GM19328 (cell line): ENCODE measurements around the gene AWAT2.
"Not testable (repeated sequence)": the region's sequence is repeated elsewhere in the genome, so short reads cannot be mapped to it uniquely, and the experiment has no call there.

Source experiments
- ATAC-seq: cut with Tn5 transposase; IDR thresholded peaks from one replicate; pipeline ENCODE4 v1.9.1; 2021; ENCODE audit warnings: mild to moderate bottlenecking, moderate library complexity; ENCODE audit not compliant: unreplicated experiment

Gene AWAT2

DNA sequence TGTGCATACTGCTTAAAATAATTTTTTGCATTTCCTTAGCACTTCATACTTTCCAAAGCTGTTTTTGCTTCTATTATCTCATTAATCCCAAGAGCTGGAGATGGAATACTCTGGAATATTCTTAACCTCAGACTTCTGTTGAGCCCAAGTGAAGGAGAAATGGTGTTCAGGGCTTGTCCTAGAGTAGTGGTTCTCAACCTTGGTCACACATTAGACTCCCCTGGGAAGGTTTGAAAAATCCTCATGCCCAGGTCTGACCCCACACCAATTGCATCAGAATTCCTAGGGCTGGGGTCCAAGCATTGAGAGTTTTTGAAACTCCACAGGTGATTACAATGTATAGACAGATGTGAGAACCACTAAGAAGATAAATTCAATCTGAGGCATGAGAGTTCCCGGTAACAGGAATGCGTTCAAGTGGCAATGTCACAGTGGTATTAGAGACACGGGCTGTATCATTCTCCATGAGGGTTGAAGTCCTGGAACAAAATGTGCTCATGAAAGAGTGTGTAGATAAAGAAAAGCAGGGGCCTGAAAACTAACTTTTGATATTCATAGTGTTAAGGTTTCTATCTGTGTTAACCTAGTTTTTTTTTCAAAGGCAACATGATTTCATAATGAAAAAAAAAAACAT is 47.9 kb downstream of the AWAT2 start:
- ATAC-seq: no peak

DNA sequence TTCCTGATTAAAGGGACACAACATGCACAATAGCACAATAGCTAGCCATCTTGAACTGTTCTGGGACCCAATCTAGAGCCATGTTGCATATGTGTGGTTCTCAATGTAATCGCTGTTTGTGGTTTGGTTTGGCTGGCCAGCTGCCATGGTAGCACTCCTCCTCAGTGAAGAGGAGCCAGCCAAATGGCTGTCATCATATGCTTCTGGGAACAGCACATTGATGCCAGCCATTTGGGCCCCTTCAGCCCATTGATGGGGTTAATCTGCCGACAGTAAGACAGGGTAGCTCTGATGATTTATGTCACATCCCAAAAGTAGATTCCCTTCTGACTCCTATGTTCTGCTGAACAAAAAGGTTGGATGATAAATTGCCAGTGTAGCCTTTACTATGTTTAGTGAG is 48.5 kb downstream of the AWAT2 start:
- no peak for ATAC-seq

DNA sequence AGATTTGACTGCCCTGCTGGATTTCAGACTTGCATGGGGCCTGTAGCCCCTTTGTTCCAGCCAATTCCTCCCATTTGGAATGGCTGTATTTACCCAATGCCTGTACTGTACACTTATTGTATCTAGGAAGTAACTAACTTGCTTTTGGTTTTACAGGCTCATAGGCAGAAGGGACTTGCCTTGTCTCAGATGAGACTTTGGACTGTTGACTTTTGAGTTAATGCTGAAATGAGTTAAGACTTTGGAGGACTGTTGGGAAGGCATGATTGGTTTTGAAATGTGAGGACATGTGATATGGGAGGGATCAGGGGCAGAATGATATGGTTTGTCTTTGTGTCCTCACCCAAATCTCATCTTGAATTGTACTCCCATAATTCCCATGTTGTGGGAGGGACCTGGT is 51.4 kb downstream of the AWAT2 start:
- not testable (repeated sequence) for ATAC-seq

DNA sequence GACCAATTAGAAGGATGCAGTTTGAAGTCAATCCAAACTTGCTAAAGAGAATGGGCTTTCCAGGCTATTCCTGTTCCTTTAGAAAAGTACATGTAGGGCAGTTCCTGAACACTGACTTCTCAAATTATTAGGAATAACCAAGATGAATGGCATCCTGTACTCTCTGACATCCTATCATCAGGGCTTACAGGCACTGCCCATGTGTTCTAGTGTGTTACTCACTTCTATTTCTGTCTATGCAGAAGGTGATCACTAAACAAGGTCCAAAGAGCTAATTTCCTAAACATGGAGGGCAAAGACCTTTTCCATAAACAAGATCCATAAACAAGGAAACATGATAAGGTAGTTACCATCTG is 53.6 kb downstream of the AWAT2 start:
- ATAC-seq: no peak

DNA sequence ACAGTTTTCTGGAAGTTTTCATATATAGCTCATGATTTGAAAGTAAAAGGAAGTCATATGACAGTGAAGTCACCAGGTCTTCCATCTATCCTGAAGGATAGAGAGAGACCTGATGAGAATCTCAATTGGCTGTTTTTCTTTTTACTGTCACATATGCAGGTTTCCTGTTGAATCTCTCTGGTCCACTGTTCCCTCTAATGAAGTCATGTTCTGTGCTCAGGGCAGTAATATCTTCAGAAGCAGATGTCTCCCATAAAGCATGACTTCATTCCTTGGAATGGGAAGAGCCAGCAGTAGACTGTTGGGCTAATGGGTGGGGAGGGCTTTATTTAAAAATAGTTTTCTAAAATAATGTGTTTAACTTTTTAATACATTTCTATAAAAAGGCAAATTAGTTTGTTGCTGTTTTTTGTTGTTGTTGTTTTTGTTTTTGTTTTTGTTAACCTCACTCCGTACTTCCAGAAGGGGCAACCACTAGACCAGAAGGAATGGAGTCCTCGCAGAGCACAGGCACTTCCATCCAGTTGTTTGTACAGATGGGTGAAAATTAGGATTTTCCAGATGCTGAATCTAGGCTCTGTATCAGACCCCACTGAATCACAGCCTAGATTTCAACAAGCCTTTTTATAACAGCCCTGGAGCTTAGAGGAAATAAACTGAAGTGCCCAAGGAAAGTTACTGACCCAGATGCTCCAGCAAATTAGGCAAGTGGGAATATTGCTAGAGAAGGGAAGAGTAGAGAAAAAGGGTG is 54.2 kb downstream of the AWAT2 start:
- no peak for ATAC-seq

DNA sequence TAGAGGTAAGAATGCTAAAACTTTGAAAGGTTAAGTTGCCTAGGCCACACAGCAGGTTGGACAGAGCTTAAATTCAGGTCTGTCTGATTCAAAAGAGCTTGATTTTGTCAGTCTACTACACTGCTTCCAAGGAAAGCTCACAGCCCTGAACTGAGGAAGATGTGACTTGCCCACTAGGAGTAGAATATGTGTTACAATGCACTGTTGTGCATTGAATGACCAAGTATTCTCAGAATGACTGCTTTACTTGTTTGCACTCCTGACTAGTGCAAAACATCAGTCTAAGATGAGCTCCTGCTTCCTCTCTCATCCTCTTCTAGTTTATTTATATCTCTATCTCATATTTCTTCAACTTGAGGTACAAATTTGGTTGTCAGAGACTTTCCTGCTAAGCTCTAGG is 56.2 kb downstream of the AWAT2 start:
- ATAC-seq: no peak

DNA sequence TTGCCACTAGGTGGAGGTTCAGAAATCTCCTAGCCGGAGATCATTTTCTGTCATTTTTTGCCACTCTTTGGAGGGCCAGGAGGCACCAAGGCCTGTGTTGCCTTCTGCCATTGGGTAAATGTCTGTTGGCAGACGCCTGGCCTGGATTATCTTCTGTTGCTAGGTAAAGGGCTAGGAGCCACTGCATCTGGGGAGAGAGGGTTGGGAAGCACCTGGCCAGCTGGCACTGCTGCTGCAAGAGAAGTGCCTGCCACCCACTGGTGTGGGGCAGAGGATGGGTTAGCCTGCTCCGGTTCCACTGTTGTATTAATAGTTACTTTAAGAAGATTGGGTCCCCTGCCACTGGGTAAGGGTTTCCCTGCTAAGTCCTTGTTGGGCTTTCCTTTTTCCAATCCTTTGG is 58.1 kb downstream of the AWAT2 start:
- ATAC-seq: no peak
